Stimulated activated CD8-positive, alpha-beta memory T cell treated with anti-CD3 and anti-CD28 coated beads, Interleukin-4, amount 100 ng/mL, for 24 hours (primary cell): ENCODE data around the gene FSD2.
A peak's percentile ranks its signal among the peaks of the same experiment; 100 is the strongest.
"Not testable (repeated sequence)": the region's sequence is repeated elsewhere in the genome, so short reads cannot be mapped to it uniquely, and the experiment has no call there.

Experiments
- DNase-seq: peaks from one replicate; pipeline ENCODE4 v3.0.0-alpha.2; 2020; ENCODE audit warnings: low read depth

Gene FSD2

DNA sequence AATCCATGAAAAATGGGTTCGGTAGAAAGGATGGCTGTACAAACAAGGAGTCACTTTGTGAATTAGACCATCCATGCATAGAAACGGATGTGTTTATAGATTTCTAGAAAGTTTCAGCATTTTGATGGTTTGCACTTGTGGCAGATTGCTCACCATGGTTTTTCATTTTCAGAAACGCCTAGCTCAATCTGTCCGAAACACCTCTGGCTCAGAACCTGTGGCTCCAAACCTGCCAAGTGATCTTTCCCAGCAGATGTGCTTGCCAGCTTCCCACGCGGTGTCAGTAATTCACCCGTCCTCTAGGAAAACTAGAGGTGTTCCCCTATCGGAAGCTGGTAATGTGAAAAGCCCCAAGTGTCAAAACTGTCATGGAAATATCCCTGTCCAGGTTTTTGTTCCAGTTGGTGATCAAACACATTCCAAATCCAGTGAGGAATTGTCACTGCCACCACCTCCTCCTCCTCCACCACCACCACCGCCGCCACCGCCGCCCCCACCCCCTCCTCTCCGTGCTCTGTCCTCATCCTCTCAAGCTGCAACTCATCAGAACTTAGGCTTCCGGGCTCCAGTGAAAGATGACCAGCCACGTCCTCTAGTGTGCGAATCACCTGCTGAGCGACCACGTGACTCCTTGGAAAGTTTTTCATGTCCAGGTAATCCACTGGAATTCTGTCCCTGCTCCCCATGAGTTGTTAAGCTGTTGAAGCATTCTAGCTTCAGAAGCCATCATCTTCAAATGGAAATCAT, 24.7 kb upstream of the FSD2 start:
- no peak for DNase-seq

DNA sequence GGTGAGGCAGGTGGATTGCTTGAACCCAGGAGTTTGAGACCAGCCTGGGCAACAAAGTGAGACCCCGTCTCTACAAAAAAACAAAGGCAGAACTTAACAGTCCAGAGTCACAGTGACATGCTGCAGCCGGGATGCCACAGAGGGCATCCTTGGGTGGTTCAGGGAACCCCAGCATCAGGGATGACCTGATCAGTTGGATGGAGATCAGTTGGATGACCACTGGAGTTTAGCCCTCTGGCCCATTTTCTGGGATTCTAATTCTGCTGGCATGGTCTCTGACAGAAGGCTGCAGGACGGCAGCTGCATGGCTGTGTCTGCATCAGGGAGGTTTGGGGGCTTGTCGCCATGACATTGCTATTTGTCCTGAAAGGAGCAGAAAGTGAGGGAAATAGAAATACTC, 23.4 kb upstream of the FSD2 start:
- DNase-seq: no peak

- no peak for DNase-seq
These were observed 22.2 kb upstream of the FSD2 start for GRCh38 chr15:82828075-82828474.

DNA sequence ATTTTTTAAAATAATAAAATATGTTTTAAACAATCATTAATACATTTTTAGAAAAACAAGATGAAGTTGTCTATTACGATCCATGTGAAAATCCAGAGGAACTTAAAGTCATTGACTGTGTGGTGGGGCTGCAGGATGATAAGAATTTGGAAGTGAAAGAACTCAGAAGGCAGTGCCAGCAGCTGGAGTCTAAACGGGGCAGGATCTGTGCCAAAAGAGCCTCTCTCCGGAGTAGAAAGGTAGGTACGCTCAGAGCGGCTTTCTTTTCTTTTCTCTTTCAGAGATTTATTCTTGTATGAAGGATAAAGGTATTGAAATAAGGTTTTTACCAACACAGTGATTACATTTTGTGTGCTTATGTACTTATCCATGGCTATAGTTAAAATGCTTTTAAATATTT, 17.2 kb upstream of the FSD2 start:
- DNase-seq: no peak

DNA sequence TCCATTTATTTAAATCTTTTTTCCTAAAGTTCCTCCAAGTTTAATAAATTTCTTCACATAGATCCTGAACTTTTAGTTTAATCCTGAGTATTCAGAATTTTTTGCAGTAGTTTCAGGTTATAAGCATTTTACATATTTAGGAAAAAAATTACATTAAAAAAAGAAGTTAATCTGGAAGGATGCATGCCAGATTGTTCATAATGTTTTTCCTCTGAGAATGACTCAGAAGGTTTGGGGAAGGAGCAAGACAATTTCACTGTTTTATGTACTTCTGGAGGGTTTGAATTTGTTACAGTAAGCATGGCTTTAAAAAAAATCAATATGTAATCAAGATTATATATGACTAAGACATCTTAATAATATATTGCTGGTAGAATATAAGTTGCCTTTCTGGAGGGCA, 16.0 kb upstream of the FSD2 start:
- DNase-seq: not testable (repeated sequence)

DNA sequence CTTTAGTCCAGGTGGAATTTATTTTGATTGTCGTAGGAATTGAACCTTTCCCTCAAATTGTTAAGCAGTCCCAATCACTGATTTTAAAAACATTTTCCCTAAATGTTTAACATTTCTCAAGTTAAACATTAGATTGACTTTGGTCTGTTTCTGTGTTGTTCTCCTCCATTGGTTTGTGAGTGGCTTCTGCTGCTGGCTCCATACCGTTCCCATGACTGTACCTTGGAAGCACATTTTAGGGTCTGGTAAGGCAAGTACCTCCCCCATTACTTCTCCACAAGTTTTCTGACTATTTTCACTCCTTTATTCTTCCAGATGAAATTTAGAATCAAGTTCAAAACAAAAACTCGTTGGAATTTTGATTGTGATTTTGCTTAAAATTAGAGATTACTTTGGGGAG, 15.5 kb upstream of the FSD2 start:
- DNase-seq: not testable (repeated sequence)

DNA sequence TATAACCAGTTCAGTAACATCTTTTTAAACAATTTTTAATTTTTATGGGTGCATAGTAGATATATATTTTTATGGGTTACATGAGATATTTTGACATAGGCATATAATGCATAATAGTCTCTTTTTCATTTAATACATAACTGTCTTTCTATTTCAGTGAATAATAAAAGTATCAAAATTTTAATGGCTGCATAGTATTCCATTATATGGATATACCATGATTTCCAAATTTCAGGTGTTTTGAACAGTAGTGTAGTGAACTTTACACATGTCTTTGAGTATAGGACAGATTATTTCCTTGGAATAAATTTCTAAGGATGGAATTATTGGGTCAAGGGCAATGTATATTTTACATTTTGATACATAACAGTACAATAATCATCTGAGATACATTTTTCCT, 14.3 kb upstream of the FSD2 start:
- DNase-seq: no peak

- no peak for DNase-seq
These were observed 7.1 kb upstream of the FSD2 start for GRCh38 chr15:82812994-82813393.

- DNase-seq: no peak
These were observed 5.1 kb upstream of the FSD2 start for GRCh38 chr15:82810890-82811426.

GRCh38 chr15:82810061-82810889, 4.4 kb upstream of the FSD2 start:
- peak; percentile 4 for DNase-seq

DNA sequence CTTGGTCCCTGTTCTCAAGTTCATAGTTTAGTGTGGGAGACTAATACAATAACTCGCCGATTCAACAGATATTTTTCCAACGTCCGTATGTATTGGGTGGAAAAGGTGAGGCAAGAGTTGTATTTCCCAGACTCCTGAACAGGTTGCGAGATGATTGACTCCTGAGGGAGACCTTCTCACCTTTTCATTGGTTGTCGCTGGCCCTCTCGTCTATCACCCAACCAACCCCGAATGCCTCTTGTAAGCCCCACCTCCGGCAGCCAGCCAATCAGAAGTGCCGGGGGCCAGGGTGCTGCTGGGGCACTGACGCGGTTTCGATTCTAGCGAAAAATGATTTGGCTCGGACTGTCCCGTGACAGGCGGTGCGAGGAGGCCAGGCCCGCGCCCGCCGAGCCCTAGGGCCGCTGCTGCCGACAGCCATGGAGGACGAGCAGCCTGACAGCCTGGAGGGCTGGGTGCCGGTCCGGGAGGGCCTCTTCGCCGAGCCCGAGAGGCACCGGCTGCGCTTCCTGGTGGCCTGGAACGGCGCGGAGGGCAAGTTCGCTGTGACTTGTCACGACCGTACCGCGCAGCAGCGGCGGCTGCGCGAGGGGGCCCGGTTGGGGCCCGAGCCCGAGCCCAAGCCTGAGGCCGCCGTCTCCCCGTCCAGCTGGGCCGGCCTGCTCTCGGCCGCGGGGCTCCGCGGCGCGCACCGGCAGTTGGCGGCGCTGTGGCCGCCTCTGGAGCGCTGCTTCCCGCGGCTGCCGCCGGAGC, 3.6 kb upstream of the FSD2 start, which contains the start of gene WHAMM:
TSS of gene WHAMM (plus strand) at position 321 of the 753 bp plus-strand sequence. CDS start at position 420, 99 bp downstream.
- DNase-seq: peak; percentile 91

- DNase-seq: no peak
These were observed 2.8 kb upstream of the FSD2 start for GRCh38 chr15:82808634-82809041.

GRCh38 chr15:82807920-82808633, 2.2 kb upstream of the FSD2 start:
- no peak for DNase-seq

DNA sequence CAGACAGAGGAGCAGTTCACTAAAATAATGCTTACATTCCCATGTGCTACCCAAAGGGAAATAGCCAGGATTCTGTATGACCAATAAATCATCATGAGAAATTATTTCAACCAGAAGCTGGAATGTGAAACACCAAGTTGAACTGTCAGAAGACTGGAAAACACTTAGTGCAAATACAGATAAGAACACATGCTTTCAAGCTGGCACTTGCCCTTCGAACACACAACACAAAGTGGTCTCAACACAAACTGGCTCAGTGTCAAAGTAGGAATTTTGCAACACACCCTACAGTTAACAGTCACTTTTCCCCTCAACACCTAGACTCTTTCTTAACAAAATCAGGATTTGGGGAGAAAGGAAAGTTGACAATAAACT, 1.3 kb downstream of the FSD2 start:
- no peak for DNase-seq

DNA sequence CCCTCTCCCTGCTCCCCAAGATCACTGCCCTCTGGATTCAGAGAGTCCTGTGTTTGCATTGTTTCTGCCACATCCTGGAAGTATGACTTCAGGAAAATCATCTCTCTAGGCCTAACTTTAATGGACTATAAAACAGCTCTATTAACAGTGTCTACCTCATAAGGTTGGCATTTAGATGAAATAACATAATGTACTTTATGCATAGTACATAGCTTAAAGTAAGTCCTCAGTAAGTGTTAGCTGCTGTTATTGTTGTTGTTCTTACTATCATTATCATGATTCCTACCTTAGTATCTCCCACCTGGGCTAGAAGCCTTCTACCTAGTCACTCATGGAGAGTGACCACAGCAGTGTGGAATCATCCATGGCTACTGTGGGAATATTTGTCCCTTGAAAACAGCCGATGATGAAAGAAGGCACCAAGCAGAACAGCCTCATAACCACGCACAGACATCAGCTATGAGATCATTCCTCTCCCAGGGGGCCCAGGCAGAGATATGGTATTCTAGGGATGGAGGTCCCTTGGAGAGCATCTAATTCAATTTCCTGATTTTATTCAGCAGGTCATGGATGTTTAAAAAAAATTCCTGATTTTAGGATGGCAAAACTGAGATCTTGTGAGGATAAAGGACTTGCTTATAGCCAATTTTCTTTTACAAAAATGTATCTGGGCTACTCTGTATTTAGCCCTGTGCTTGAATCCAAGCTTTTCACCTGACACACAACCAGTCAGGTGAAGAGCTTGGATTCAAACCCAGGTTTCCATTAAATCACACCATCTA, 1.9 kb downstream of the FSD2 start:
- no peak for DNase-seq

DNA sequence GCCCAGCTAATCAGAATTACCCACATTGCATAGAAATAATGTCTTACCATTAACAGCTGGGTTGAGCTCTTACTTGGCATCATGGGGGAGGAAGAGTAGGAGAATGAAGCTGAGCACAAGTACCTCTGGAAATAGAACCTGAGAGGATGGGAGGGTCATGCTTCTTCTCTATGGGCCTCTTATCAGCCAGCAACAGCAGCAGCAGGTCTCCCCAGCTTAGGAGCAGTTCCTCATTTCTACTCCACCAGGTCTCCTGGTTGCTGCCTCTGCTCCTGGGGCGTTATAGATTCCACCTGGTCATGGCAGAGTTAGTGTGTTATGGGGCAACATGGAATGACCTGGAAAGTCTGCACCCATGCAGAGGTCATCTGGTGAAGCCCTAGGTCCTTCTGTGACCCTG, 3.4 kb downstream of the FSD2 start:
- DNase-seq: no peak

DNA sequence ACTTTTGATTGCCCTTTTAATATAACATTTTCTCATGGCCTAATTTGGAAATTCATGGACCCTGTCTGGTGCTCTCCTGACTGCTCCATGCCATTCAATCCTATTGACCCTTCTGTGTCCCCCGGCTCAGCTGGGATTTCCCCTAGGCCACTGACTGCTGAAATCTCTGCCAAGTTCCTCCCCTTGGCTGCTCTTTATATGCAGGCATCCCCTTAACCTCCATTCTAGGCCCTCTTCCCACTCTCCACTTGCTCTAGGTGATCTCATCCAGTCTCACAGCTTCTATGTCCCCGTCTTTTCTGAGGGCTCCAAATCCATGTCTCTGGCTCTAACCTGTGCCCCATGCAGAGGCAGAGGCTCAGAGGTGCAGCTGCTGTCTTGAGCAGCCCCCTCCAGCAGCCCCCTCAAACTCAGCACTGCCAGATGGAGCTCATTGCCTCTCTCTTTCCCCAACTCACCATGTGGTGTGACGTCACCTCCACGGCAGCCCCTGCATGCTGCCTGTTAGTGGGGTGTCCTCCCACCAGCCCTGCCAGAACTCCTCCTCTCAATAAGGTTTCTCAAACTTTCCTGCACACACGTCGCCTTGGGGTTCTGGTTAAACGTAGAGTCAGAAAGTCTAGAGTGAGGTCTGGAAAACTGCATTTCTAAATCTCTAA, 6.6 kb downstream of the FSD2 start:
- DNase-seq: no peak

DNA sequence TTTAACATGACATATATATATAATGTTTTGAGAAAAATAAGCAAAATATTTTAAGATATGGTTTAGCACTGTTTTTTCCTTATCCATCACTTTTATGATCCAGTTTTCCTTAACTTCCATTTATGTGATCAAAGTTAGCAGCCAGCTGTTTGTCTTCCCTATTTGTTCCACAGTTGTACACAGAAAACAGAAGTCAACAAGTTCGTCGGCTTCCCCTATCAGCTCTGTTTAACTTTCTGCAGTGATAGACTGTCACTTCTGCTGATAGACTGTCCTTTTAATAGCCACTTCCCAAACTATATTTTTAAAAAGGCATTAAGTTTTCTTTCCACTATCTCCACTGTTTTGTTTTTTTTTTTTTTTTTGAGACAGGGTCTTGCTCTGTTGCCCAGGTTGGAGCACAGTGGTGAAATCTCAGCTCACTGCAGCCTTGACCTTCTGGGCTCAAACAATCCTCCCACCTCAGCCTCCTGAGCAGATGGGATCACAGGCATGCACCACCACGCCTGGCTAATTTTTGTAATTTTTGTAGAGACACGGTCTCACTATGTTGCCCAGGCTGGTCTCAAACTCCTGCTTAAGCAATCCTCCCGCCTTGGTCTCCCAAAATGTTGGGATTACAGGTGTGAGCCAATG, 7.2 kb downstream of the FSD2 start:
- DNase-seq: no peak

GRCh38 chr15:82798104-82798503, 7.8 kb downstream of the FSD2 start:
- no peak for DNase-seq

GRCh38 chr15:82793737-82794136, 12.1 kb downstream of the FSD2 start:
- DNase-seq: no peak
